ENCODE data around the gene SUSD6. TPM values are rescaled to one million over a fixed set of nuclear protein-coding genes. Genes with fewer than 3 reads are reported as not detected.

SUSD6 gene
- total RNA-seq, 1 experiment from 2014 or later = 32.1 TPM

DNA sequence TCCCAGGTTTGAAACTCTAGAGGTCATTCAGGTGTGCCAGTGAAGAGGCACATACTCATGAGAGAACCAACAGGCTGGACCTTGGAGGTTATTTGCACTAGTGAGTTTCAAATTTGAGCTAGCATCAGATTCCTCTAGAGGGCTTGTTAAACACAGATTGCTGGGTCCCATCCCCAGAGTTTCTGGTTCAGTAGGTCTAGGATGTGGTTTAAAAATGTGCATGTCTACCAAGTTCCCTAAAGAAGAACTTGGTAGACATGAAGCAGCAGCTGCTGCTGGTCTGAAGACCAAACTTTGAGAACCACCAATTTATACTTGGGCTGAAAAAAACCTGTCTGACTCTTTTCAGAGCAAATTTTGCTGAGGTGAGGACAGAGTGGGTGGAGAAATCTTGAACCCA lies 61.7 kb downstream of the SUSD6 start:
- intact Hi-C loops (cut with micrococcal nuclease) = no loop called here
- no peak overlapping the region for H3K27ac Mint-ChIP-seq (ENCODE audit: low read depth, unreplicated experiment)
- CTCF ChIA-PET = interaction anchor here (0.7 kb wide), 2 partner anchors 30 to 419 kb away, joined by 3 to 5 read pairs; no protein-coding TSS in a partner anchor

DNA sequence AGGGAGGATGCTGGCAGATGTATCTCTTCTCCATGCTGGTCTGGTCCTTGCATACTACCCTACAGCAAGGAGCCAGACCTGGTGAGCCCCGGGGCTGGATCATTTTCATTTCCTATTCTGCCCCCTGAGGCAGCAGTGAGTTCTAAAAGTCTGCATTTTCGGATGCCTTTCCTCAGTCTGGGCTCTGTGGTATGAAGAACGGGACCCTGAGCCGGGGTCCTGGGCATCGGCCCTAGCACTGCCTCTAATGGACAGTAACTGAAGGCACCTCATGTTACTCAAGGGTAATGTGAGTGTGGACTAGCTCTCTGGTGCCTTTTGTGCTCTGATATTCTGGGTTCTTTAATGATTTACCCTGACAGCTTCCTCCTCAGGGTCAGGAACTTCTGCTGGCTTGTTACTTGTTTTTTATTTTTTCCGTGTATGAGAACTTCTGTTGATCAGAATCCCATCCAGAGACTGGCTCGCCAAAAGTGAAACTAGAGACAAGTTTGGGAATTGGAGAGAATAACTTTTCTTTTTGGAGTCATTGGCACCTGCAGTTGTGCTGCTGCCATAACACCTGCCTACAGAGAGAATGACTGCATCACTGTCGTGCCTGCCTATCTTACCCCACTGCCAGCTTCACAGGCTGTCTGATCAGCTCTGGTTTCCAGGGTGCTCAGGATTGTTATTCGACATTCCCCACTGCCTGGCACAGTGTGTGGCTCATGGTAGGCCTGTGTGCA lies 62.3 kb downstream of the SUSD6 start:
- Mint-ChIP-seq H3K36me3 (ENCODE audit: insufficient read depth, unreplicated experiment) (peaks cover 29% of the 10 kb centered on the region), H3K27ac (ENCODE audit: low read depth, unreplicated experiment) (no peak overlapping the region), H3K4me1 (ENCODE audit: insufficient read depth, unreplicated experiment) (peaks cover 20% of the 10 kb centered on the region), H3K4me3 (ENCODE audit: unreplicated experiment) (no peak overlapping the region), H3K9me3 (ENCODE audit: unreplicated experiment) (no peaks in the 10 kb centered on the region), H3K27me3 (ENCODE audit: insufficient read depth, unreplicated experiment) (no peaks in the 10 kb centered on the region)
- DNase-seq (ENCODE audit: unreplicated experiment) = no peak
- no TSS peak for BruUV-seq (replicated peaks)
- CTCF ChIA-PET = no interaction called here
- TF ChIP-seq, protein P1, sequence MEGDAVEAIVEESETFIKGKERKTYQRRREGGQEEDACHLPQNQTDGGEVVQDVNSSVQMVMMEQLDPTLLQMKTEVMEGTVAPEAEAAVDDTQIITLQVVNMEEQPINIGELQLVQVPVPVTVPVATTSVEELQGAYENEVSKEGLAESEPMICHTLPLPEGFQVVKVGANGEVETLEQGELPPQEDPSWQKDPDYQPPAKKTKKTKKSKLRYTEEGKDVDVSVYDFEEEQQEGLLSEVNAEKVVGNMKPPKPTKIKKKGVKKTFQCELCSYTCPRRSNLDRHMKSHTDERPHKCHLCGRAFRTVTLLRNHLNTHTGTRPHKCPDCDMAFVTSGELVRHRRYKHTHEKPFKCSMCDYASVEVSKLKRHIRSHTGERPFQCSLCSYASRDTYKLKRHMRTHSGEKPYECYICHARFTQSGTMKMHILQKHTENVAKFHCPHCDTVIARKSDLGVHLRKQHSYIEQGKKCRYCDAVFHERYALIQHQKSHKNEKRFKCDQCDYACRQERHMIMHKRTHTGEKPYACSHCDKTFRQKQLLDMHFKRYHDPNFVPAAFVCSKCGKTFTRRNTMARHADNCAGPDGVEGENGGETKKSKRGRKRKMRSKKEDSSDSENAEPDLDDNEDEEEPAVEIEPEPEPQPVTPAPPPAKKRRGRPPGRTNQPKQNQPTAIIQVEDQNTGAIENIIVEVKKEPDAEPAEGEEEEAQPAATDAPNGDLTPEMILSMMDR (IDR thresholded peaks at IDR 0.05; ENCODE audit: unreplicated experiment) = no peak
- POLR2A ChIA-PET = interaction anchor here (1.0 kb wide), 1 partner anchor 11 kb away, joined by 3 read pairs; no protein-coding TSS in a partner anchor
- intact Hi-C loops (cut with micrococcal nuclease) = no loop called here

More for the DNA sequence above, 61.7 kb downstream of the SUSD6 start:
- DNase-seq (ENCODE audit: unreplicated experiment) = no peak
- TF ChIP-seq, protein P1 (IDR thresholded peaks at IDR 0.05; ENCODE audit: unreplicated experiment) = no peak
- Mint-ChIP-seq H3K36me3 (ENCODE audit: insufficient read depth, unreplicated experiment) (peaks cover 29% of the 10 kb centered on the region), H3K4me1 (ENCODE audit: insufficient read depth, unreplicated experiment) (peaks cover 20% of the 10 kb centered on the region), H3K27me3 (ENCODE audit: insufficient read depth, unreplicated experiment) (no peaks in the 10 kb centered on the region), H3K9me3 (ENCODE audit: unreplicated experiment) (no peaks in the 10 kb centered on the region), H3K4me3 (ENCODE audit: unreplicated experiment) (no peak overlapping the region)
- BruUV-seq (replicated peaks) = no TSS peak
- POLR2A ChIA-PET = interaction anchor here (1.0 to 1.3 kb wide), 2 partner anchors 10 to 27 kb away, joined by 3 read pairs; no protein-coding TSS in a partner anchor

- peaks cover 29% of the 10 kb centered on the region for H3K36me3 Mint-ChIP-seq (ENCODE audit: insufficient read depth, unreplicated experiment)
- intact Hi-C loops (cut with micrococcal nuclease) = no loop called here
- no peaks in the 10 kb centered on the region for H3K9me3 Mint-ChIP-seq (ENCODE audit: unreplicated experiment)
- H3K27ac Mint-ChIP-seq (ENCODE audit: low read depth, unreplicated experiment) = no peak overlapping the region
- no peak overlapping the region for H3K4me3 Mint-ChIP-seq (ENCODE audit: unreplicated experiment)
- DNase-seq (ENCODE audit: unreplicated experiment) = no peak
- ChIA-PET POLR2A (no interaction called here), CTCF (interaction anchor here (0.6 to 1.1 kb wide), 5 partner anchors 31 to 90 kb away, joined by 3 to 4 read pairs (median 3); no protein-coding TSS in a partner anchor)
- peaks cover 20% of the 10 kb centered on the region for H3K4me1 Mint-ChIP-seq (ENCODE audit: insufficient read depth, unreplicated experiment)
- TF ChIP-seq, protein P1 (IDR thresholded peaks at IDR 0.05; ENCODE audit: unreplicated experiment) = no peak
- H3K27me3 Mint-ChIP-seq (ENCODE audit: insufficient read depth, unreplicated experiment) = no peaks in the 10 kb centered on the region
- no TSS peak for BruUV-seq (replicated peaks)
Observed at GRCh38 chr14:69674546-69675244, 63.3 kb downstream of the SUSD6 start.

DNA sequence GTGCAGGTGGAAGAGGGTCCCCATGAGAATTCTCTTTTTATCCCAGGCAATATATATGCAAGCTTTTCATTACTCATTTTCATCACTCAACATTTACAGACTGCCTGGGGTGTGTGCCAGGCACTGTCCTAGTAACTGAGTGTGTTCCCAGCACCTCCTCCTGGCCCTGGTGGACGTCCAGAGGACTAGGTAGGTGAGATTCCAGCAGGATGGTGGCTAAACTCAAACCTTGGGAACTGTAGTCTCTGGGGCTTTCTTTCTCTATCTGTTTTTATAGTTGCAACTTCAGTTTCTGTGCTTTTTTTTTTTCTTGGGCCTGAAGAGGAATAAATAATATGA lies 63.8 kb downstream of the SUSD6 start:
- POLR2A ChIA-PET = interaction anchor here (1.4 kb wide), 1 partner anchor 64 kb away, joined by 3 read pairs; the partner anchor contains the start of gene SUSD6
- peaks cover 20% of the 10 kb centered on the region for H3K4me1 Mint-ChIP-seq (ENCODE audit: insufficient read depth, unreplicated experiment)

More for the DNA sequence above, 63.8 kb downstream of the SUSD6 start:
- DNase-seq (ENCODE audit: unreplicated experiment) = no peak
- TF ChIP-seq, protein P1 (IDR thresholded peaks at IDR 0.05; ENCODE audit: unreplicated experiment) = no peak
- Mint-ChIP-seq H3K27me3 (ENCODE audit: insufficient read depth, unreplicated experiment) (no peaks in the 10 kb centered on the region), H3K4me3 (ENCODE audit: unreplicated experiment) (no peak overlapping the region), H3K36me3 (ENCODE audit: insufficient read depth, unreplicated experiment) (peaks cover 27% of the 10 kb centered on the region), H3K27ac (ENCODE audit: low read depth, unreplicated experiment) (no peak overlapping the region), H3K9me3 (ENCODE audit: unreplicated experiment) (no peaks in the 10 kb centered on the region)
- intact Hi-C loops (cut with micrococcal nuclease) = no loop called here
- no TSS peak for BruUV-seq (replicated peaks)
- CTCF ChIA-PET = interaction anchor here (0.6 to 1.1 kb wide), 4 partner anchors 44 to 91 kb away, joined by 3 to 4 read pairs (median 3); no protein-coding TSS in a partner anchor
